ENCODE data around the gene MTF2. TPM values are rescaled to one million over a fixed set of nuclear protein-coding genes. Genes with fewer than 3 reads are reported as not detected.

MTF2 gene
- total and polyA plus RNA-seq, 9 of the 15 experiments (the other 6 are each of a cell fraction or from before 2014, with no cell fraction given) = 29.3 to 124 (median 57.7) TPM

DNA sequence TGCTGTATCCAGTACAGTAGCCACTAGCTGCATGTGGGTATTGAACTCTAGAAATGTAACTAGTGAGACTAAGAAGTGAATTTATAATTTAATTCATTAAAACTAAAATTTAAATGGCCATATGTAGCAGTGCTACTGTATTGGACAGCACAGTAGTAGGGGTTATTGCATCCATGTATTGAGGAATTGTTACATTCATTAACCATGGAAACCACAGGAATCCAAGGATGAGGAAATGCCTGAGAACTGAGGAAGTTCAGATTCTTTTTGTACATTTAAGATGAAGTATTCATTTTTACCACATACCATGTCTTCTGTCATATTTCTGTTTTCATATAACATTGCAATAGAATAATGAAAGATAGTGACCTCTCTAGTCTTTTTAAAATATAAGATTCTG is 2.6 kb downstream of the MTF2 start:
- FAIRE-seq (no peak), DNase-seq (ENCODE audit: extremely low read depth in 1 of 4, low spot score in 3 of 4) (no peak), ATAC-seq (no peak; the same call in 2 of the 3 replicates)
- peaks cover 0 to 6% of the 10 kb centered on the region in 2 experiments; a peak in 3 of 5 replicates for H3K4me1 ChIP-seq (replicated peaks in 1 of 2; ENCODE audit: control insufficient read depth in 2 of 2, insufficient read depth in 2 of 2, low read length in 2 of 2)
- no TSS peak for BruUV-seq (replicated peaks)
- no peak overlapping the region for H2AFZ ChIP-seq (ENCODE audit: low read depth, low read length)
- POLR2A ChIA-PET = interaction anchor here (0.9 to 4.3 kb wide), 2 partner anchors 12 to 48 kb away, joined by 3 to 71 read pairs; no protein-coding TSS in a partner anchor
- intact Hi-C loops (cut with micrococcal nuclease) (loop anchor here (5.0 kb wide), 2 partner anchors 56 to 266 kb away; partner anchors contain the start of gene DR1), in situ Hi-C loops (cut with MboI) (no loop called here)
- H3K9ac ChIP-seq (ENCODE audit: insufficient read depth in 1 of 2, low read depth in 2 of 2, low read length in 2 of 2) = peak overlapping the region in 1 of 2 experiments; percentile 98; a peak in 2 of 4 replicates
- H3K4me3 ChIP-seq = peak overlapping the region; percentile 92; the same call in 1 of the 2 replicates
- no peaks in the 10 kb centered on the region for H3K27me3 ChIP-seq (ENCODE audit: control insufficient read depth in 2 of 2, insufficient read depth in 2 of 2, low read length in 2 of 2)
- peaks cover 23% of the 10 kb centered on the region for H3K9me3 ChIP-seq (replicated peaks; ENCODE audit: control insufficient read depth, insufficient read depth, low read depth, low read length)
- peaks cover 86% of the 10 kb centered on the region for H3K79me2 ChIP-seq (ENCODE audit: control insufficient read depth, insufficient read depth, low read length)
- peaks cover 48% of the 10 kb centered on the region for H3K36me3 ChIP-seq (ENCODE audit: control insufficient read depth, insufficient read depth, low read length)
- H3K27ac ChIP-seq (ENCODE audit: extremely low read depth, low read depth, low read length) = no peak overlapping the region
- H4K20me1 ChIP-seq (replicated peaks; ENCODE audit: control insufficient read depth, insufficient read depth, low read length) = no peaks in the 10 kb centered on the region
- peak overlapping the region; percentile 49; the same call in 1 of the 2 replicates for H3K4me2 ChIP-seq (ENCODE audit: insufficient read depth, low read length)
- CTCF ChIA-PET (ENCODE audit: low intra/inter-chr PET ratio) = no interaction called here
- TF ChIP-seq, protein P1, sequence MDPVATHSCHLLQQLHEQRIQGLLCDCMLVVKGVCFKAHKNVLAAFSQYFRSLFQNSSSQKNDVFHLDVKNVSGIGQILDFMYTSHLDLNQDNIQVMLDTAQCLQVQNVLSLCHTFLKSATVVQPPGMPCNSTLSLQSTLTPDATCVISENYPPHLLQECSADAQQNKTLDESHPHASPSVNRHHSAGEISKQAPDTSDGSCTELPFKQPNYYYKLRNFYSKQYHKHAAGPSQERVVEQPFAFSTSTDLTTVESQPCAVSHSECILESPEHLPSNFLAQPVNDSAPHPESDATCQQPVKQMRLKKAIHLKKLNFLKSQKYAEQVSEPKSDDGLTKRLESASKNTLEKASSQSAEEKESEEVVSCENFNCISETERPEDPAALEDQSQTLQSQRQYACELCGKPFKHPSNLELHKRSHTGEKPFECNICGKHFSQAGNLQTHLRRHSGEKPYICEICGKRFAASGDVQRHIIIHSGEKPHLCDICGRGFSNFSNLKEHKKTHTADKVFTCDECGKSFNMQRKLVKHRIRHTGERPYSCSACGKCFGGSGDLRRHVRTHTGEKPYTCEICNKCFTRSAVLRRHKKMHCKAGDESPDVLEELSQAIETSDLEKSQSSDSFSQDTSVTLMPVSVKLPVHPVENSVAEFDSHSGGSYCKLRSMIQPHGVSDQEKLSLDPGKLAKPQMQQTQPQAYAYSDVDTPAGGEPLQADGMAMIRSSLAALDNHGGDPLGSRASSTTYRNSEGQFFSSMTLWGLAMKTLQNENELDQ (CRISPR knock-in tag; IDR thresholded peaks at IDR 0.05; ENCODE audit: borderline replicate concordance) = no peak
- no peak for TF ChIP-seq HMG20B (CRISPR knock-in tag; IDR thresholded peaks at IDR 0.05)
- TF ChIP-seq ZNF518B (CRISPR knock-in tag; IDR thresholded peaks at IDR 0.05) = no peak
- no peak for TF ChIP-seq NRF1 (conservative IDR thresholded peaks at IDR 0.05 in 1 of 2, IDR thresholded peaks at IDR 0.05 in 1 of 2)
- TF ChIP-seq ZBTB34 (CRISPR knock-in tag; IDR thresholded peaks at IDR 0.05) = no peak
- TF ChIP-seq HNRNPLL (IDR thresholded peaks at IDR 0.05; ENCODE audit: low read depth, low read length, poor library complexity, severe bottlenecking) = no peak
- TF ChIP-seq ERF (CRISPR knock-in tag; IDR thresholded peaks at IDR 0.05) = no peak
- TF ChIP-seq ZFP30 (CRISPR knock-in tag; IDR thresholded peaks at IDR 0.05; ENCODE audit: borderline replicate concordance) = no peak
- TF ChIP-seq, protein P2, sequence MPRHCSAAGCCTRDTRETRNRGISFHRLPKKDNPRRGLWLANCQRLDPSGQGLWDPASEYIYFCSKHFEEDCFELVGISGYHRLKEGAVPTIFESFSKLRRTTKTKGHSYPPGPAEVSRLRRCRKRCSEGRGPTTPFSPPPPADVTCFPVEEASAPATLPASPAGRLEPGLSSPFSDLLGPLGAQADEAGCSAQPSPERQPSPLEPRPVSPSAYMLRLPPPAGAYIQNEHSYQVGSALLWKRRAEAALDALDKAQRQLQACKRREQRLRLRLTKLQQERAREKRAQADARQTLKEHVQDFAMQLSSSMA (CRISPR knock-in tag; IDR thresholded peaks at IDR 0.05) = no peak
- no peak for TF ChIP-seq GTF2B (IDR thresholded peaks at IDR 0.05; ENCODE audit: extremely low read depth, insufficient read length)
- no peak for TF ChIP-seq ELF2 (CRISPR knock-in tag; IDR thresholded peaks at IDR 0.05)
- H3K9me1 ChIP-seq (ENCODE audit: control insufficient read depth, insufficient read depth, low read length) = no peaks in the 10 kb centered on the region

Data from K562 (cell line).